Vagina (tissue), 2 donors: ENCODE measurements around the gene FCHO2. TPM values are rescaled to one million over a fixed set of nuclear protein-coding genes. Genes with fewer than 3 reads are reported as not detected.

Source experiments
- DNase-seq, 2 donors: peaks; one replicate each; pipeline ENCODE4 v3.0.0-alpha.2; 2017; ENCODE audit errors: extremely low spot score in 2 of 2
- H3K27ac ChIP-seq: fragments of 200-600 bp; sonication (generic); one replicate; pipeline ENCODE4 v1.5.1; 2019
- H3K27me3 ChIP-seq: fragments of 200-600 bp; sonication (generic); one replicate; pipeline ENCODE4 v1.5.1; 2019
- H3K36me3 ChIP-seq, 2 donors: fragments of 200-600 bp; sonication (generic); one replicate each; pipeline ENCODE4 v1.5.1; 2017 to 2019
- H3K4me1 ChIP-seq: fragments of 200-600 bp; sonication (generic); one replicate; pipeline ENCODE4 v1.5.1; 2019
- H3K4me3 ChIP-seq, 2 donors: fragments of 200-600 bp; sonication (generic); 1 replicate in 1 of 2; 2 replicates in 1 of 2; pipeline ENCODE4 v1.5.1; 2016 to 2019
- H3K9me3 ChIP-seq: fragments of 200-600 bp; sonication (generic); one replicate; pipeline ENCODE4 v1.5.1; 2019
- CTCF ChIP-seq, 3 experiments: fragments of 450-650 bp in 2 of 3; fragments of 200-600 bp in 1 of 3; sonication (generic) in 1 of 3; IDR thresholded peaks; one replicate each; pipeline ENCODE4 v1.5.1; 2017 to 2019; ENCODE audit warnings: antibody characterized with exemption in 3 of 3, mild to moderate bottlenecking in 2 of 3, moderate library complexity in 2 of 3
- POLR2A ChIP-seq, 2 donors: fragments of 450-650 bp; IDR thresholded peaks; one replicate each; pipeline ENCODE4 v1.6.1; 2017; ENCODE audit warnings: antibody characterized with exemption in 2 of 2, mild to moderate bottlenecking in 2 of 2, moderate library complexity in 2 of 2
- POLR2AphosphoS5 ChIP-seq, 2 donors: sonication (generic); formaldehyde crosslinking; IDR thresholded peaks; one replicate each; pipeline ENCODE4 v1.9.0; 2017; ENCODE audit warnings: antibody characterized with exemption in 2 of 2, mild to moderate bottlenecking in 2 of 2, low read depth in 1 of 2; ENCODE audit not compliant: insufficient read depth in 1 of 2
- intact Hi-C: fragments of 100-400 bp; cut with DNase I; formaldehyde crosslinking; loops from one replicate; pipeline ENCODE4 v1.15.1; 2023
- total RNA-seq: library from RNA; depleted of rRNA; stranded (reverse); fragments of >200 nt; gene quantifications from one replicate; pipeline ENCODE4 v1.2.3, GENCODE V29; 2016

The FCHO2 gene
- total RNA-seq, 1 donor from 2014 or later: 32.9 TPM

- Histone ChIP-seq H3K27me3 (no peaks in the 10 kb centered on the region), H3K36me3 (no peaks in the 10 kb centered on the region), H3K4me3 (no peak overlapping the region), H3K4me1 (no peaks in the 10 kb centered on the region), H3K9me3 (no peaks in the 10 kb centered on the region), H3K27ac (no peak overlapping the region)
- intact Hi-C loops: no loop called here
- TF ChIP-seq POLR2AphosphoS5 (IDR thresholded peaks at IDR 0.05; ENCODE audit: insufficient read depth in 1 of 2, low read depth in 1 of 2) (no peak), POLR2A (IDR thresholded peaks at IDR 0.05) (no peak), CTCF (IDR thresholded peaks at IDR 0.05) (no peak)
- DNase-seq: no peak
Observed at GRCh38 chr5:73130811-73131210, 175.0 kb downstream of the FCHO2 start.

GRCh38 chr5:73131711-73132425, 176.0 kb downstream of the FCHO2 start:
- Histone ChIP-seq H3K36me3 (no peaks in the 10 kb centered on the region), H3K27me3 (no peaks in the 10 kb centered on the region), H3K9me3 (no peaks in the 10 kb centered on the region), H3K4me3 (no peak overlapping the region), H3K4me1 (no peaks in the 10 kb centered on the region), H3K27ac (no peak overlapping the region)
- no peak for DNase-seq
- intact Hi-C loops: no loop called here
- TF ChIP-seq CTCF (IDR thresholded peaks at IDR 0.05): no peak
- no peak for TF ChIP-seq POLR2AphosphoS5 (IDR thresholded peaks at IDR 0.05; ENCODE audit: insufficient read depth in 1 of 2, low read depth in 1 of 2)
- TF ChIP-seq POLR2A (IDR thresholded peaks at IDR 0.05): no peak

GRCh38 chr5:73132759-73133158, 176.9 kb downstream of the FCHO2 start:
- intact Hi-C loops: no loop called here
- Histone ChIP-seq H3K36me3 (no peaks in the 10 kb centered on the region), H3K27me3 (no peaks in the 10 kb centered on the region), H3K9me3 (no peaks in the 10 kb centered on the region), H3K4me1 (no peaks in the 10 kb centered on the region), H3K27ac (no peak overlapping the region), H3K4me3 (no peak overlapping the region)
- no peak for DNase-seq
- TF ChIP-seq POLR2A (IDR thresholded peaks at IDR 0.05) (no peak), CTCF (IDR thresholded peaks at IDR 0.05) (no peak), POLR2AphosphoS5 (IDR thresholded peaks at IDR 0.05; ENCODE audit: insufficient read depth in 1 of 2, low read depth in 1 of 2) (no peak)

GRCh38 chr5:73135021-73135420, 179.2 kb downstream of the FCHO2 start:
- TF ChIP-seq POLR2A (IDR thresholded peaks at IDR 0.05): no peak
- no peak for TF ChIP-seq POLR2AphosphoS5 (IDR thresholded peaks at IDR 0.05; ENCODE audit: insufficient read depth in 1 of 2, low read depth in 1 of 2)
- no peak for TF ChIP-seq CTCF (IDR thresholded peaks at IDR 0.05)
- H3K36me3 ChIP-seq: no peaks in the 10 kb centered on the region
- H3K4me3 ChIP-seq: no peak overlapping the region
- H3K4me1 ChIP-seq: no peaks in the 10 kb centered on the region
- H3K9me3 ChIP-seq: no peaks in the 10 kb centered on the region
- no peaks in the 10 kb centered on the region for H3K27me3 ChIP-seq
- peak in 1 of 2 donors; percentile 60 for DNase-seq
- intact Hi-C loops: no loop called here
- H3K27ac ChIP-seq: no peak overlapping the region

GRCh38 chr5:73135429-73136054, 179.7 kb downstream of the FCHO2 start:
- H3K27me3 ChIP-seq: no peaks in the 10 kb centered on the region
- H3K36me3 ChIP-seq: no peaks in the 10 kb centered on the region
- no peak overlapping the region for H3K4me3 ChIP-seq
- no peak overlapping the region for H3K27ac ChIP-seq
- intact Hi-C loops: no loop called here
- H3K4me1 ChIP-seq: no peaks in the 10 kb centered on the region
- TF ChIP-seq CTCF (IDR thresholded peaks at IDR 0.05) (no peak), POLR2AphosphoS5 (IDR thresholded peaks at IDR 0.05; ENCODE audit: insufficient read depth in 1 of 2, low read depth in 1 of 2) (no peak), POLR2A (IDR thresholded peaks at IDR 0.05) (no peak)
- DNase-seq: no peak
- H3K9me3 ChIP-seq: no peaks in the 10 kb centered on the region
